ENCODE measurements around the gene SMO. TPM values are rescaled to one million over a fixed set of nuclear protein-coding genes. Genes with fewer than 3 reads are reported as not detected.
A peak's percentile ranks its signal among the peaks of the same experiment; 100 is the strongest.

Gene SMO
- total and polyA plus RNA-seq, 9 of the 15 experiments (the other 6 are each of a cell fraction or from before 2014, with no cell fraction given): 0.05 to 0.13 (median 0.10) TPM; not detected in 5

DNA sequence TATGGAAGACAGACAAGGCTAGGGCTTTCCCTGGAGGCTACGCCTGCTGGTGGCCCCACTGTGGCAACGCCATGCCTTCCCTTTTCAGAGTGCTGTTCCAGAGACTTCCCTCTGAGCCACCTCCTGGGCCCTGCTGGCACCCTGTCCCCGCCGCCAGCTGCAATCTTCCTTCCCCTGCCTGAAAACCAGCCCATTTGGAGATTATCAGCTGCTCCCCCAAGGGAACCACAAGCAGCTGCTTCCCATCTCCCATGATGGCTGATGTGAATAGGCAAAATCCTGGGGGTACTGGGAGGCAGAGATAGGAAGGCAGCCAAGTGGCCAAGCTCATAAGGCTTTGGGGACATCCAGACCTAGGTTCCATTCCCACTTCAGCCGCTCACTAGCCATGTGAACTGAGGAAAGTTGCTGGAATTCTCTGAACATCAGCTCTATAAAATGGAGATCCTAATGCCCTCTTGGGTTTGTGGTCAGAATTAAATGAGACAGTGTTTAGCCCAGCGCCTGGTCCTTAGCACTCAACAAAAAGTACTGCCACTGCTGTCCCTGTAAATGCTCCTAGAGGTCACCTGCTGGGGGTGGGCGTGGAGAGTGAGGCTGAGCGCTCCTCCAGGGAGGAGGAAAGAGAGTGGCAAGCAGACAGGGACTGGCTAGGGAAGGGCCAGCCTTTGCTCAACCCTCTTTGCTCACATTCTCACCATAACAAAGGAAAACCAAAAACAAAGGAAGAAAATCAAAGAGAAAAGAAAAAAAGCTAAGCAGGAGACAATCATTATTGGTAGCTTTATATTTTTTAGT lies 38.0 kb upstream of the SMO start (continued):
- TF ChIP-seq THRA (IDR thresholded peaks at IDR 0.05): no peak
- TF ChIP-seq, protein P1, sequence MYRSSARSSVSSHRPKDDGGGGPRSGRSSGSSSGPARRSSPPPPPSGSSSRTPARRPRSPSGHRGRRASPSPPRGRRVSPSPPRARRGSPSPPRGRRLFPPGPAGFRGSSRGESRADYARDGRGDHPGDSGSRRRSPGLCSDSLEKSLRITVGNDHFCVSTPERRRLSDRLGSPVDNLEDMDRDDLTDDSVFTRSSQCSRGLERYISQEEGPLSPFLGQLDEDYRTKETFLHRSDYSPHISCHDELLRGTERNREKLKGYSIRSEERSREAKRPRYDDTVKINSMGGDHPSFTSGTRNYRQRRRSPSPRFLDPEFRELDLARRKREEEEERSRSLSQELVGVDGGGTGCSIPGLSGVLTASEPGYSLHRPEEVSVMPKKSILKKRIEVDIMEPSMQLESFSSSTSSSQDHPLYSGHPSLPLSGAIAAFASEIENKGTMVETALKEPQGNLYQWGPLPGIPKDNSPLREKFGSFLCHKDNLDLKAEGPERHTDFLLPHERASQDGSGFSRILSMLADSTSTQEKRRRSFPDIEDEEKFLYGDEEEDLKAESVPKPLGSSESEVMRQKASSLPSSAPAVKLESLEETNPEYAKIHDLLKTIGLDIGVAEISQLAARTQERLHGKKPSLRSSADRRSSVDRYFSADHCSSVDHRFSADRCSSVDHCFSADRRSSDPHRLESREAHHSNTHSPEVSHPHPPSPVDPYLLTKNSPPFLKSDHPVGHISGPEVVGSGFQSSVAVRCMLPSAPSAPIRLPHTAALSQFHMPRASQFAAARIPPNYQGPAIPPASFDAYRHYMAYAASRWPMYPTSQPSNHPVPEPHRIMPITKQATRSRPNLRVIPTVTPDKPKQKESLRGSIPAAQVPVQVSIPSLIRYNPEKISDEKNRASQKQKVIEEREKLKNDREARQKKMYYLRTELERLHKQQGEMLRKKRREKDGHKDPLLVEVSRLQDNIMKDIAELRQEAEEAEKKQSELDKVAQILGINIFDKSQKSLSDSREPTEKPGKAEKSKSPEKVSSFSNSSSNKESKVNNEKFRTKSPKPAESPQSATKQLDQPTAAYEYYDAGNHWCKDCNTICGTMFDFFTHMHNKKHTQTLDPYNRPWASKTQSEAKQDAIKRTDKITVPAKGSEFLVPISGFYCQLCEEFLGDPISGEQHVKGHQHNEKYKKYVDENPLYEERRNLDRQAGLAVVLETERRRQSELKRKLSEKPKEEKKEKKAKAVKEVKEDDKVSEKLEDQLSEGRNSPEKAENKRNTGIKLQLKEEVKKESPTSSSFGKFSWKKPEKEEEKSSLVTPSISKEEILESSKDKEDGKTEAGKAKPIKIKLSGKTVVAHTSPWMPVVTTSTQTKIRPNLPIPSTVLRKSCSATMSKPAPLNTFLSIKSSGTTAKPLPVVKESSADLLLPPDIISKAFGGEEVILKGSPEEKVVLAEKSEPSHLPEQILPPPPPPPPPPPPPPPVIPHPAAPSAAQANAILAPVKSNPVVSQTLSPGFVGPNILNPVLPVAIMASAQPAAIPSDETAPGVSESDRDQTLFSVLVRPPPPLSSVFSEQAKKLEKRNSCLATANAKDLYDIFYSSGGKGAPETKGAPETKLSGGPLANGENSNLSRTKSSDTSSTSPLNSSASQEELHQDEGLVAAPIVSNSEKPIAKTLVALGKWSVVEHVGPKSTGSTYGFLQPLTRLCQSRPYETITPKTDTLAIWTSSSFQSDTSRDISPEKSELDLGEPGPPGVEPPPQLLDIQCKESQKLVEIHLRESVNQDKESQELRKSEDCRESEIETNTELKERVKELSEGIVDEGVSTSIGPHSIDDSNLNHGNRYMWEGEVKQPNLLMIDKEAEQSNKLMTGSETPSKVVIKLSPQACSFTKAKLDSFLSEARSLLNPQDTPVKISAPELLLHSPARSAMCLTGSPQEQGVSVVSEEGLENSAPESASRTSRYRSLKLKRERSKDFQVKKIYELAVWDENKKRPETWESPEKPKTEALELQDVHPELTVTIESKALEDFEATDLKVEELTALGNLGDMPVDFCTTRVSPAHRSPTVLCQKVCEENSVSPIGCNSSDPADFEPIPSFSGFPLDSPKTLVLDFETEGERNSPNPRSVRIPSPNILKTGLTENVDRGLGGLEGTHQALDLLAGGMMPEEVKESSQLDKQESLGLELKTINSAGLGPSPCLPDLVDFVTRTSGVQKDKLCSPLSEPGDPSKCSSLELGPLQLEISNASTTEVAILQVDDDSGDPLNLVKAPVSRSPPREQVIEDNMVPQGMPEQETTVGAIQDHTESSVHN (IDR thresholded peaks at IDR 0.05; ENCODE audit: borderline replicate concordance in 1 of 2, low read depth in 1 of 2): 0 out of 4 replicates have a peak, but pooled peaks of 1 of the 2 experiments have one; percentile 41
- TF ChIP-seq, protein P2, sequence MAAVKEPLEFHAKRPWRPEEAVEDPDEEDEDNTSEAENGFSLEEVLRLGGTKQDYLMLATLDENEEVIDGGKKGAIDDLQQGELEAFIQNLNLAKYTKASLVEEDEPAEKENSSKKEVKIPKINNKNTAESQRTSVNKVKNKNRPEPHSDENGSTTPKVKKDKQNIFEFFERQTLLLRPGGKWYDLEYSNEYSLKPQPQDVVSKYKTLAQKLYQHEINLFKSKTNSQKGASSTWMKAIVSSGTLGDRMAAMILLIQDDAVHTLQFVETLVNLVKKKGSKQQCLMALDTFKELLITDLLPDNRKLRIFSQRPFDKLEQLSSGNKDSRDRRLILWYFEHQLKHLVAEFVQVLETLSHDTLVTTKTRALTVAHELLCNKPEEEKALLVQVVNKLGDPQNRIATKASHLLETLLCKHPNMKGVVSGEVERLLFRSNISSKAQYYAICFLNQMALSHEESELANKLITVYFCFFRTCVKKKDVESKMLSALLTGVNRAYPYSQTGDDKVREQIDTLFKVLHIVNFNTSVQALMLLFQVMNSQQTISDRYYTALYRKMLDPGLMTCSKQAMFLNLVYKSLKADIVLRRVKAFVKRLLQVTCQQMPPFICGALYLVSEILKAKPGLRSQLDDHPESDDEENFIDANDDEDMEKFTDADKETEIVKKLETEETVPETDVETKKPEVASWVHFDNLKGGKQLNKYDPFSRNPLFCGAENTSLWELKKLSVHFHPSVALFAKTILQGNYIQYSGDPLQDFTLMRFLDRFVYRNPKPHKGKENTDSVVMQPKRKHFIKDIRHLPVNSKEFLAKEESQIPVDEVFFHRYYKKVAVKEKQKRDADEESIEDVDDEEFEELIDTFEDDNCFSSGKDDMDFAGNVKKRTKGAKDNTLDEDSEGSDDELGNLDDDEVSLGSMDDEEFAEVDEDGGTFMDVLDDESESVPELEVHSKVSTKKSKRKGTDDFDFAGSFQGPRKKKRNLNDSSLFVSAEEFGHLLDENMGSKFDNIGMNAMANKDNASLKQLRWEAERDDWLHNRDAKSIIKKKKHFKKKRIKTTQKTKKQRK (IDR thresholded peaks at IDR 0.05; ENCODE audit: borderline replicate concordance, low read depth, low read length): no peak
- no peak for TF ChIP-seq ZBTB2 (IDR thresholded peaks at IDR 0.05)
- TF ChIP-seq ATF2 (CRISPR knock-in tag; IDR thresholded peaks at IDR 0.05): no peak

Measured in K562 (cell line).